Thyroid gland (tissue), 4 donors: ENCODE data around the gene AP2M1.

Source experiments
- CTCF ChIP-seq, 6 experiments: fragments of 200-600 bp in 3 of 6; fragments of 450-650 bp in 3 of 6; sonication (generic) in 3 of 6; IDR thresholded peaks; one replicate each; pipeline ENCODE4 v1.5.1; 2016 to 2019; ENCODE audit warnings: antibody characterized with exemption in 6 of 6, mild to moderate bottlenecking in 2 of 6, inconsistent platforms in 1 of 6, moderate library complexity in 1 of 6
- POLR2A ChIP-seq, 2 donors: fragments of 450-650 bp; IDR thresholded peaks; one replicate each; pipeline ENCODE4 v1.6.1; 2017; ENCODE audit warnings: antibody characterized with exemption in 2 of 2, mild to moderate bottlenecking in 2 of 2, moderate library complexity in 1 of 2

DNA sequence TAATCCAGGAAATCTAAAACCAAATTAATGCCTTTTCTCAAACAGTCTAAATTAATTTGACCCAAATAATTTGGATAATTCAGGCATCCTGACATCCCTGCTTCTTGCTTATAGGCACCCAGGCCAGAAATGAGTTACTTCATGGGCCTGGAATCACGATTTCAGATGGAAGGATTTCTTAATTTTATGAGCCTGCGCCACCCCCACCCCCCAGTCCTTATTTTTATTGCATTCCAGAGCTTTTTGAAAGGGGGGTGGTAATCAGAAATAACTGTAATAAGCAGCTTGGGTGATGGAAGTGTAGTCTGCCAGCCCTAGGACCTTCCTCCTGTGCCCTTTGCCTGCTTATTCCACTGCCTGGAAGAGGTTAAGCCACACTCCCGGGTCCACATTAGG is 1.3 kb downstream of the AP2M1 start:
- TF ChIP-seq CTCF (IDR thresholded peaks at IDR 0.05) (no peak), POLR2A (IDR thresholded peaks at IDR 0.05) (no peak)
